Subcutaneous adipose tissue (tissue), 4 donors: Measurements from ENCODE around the gene DOK3. TPM values are rescaled to one million over a fixed set of nuclear protein-coding genes. Genes with fewer than 3 reads are reported as not detected.

Source experiments
- CTCF ChIP-seq: fragments of 450-650 bp; IDR thresholded peaks from one replicate; pipeline ENCODE4 v1.5.1; 2016; ENCODE audit warnings: low read depth, mild to moderate bottlenecking, control low read depth, antibody characterized with exemption, moderate library complexity
- total RNA-seq, 4 donors: library from RNA; depleted of rRNA; stranded (reverse); fragments of >200 nt; gene quantifications; one replicate each; pipeline ENCODE4 v1.1.0, GENCODE V29; 2016

Gene DOK3
- total RNA-seq, 4 donors from 2014 or later: 8.5 to 20.6 (median 11.0) TPM

GRCh38 chr5:177516601-177517568 is 7.3 kb upstream of the DOK3 start, which contains the start of gene DDX41:
Gene DDX41 (minus strand): TSS chr5:177516961. CDS start chr5:177516945, 16 bp downstream.
- no peak for TF ChIP-seq CTCF

- TF ChIP-seq CTCF: no peak
These were observed 6.0 kb upstream of the DOK3 start for GRCh38 chr5:177515580-177515979.

- TF ChIP-seq CTCF: no peak
These were observed 4.9 kb upstream of the DOK3 start for GRCh38 chr5:177514541-177514940.

DNA sequence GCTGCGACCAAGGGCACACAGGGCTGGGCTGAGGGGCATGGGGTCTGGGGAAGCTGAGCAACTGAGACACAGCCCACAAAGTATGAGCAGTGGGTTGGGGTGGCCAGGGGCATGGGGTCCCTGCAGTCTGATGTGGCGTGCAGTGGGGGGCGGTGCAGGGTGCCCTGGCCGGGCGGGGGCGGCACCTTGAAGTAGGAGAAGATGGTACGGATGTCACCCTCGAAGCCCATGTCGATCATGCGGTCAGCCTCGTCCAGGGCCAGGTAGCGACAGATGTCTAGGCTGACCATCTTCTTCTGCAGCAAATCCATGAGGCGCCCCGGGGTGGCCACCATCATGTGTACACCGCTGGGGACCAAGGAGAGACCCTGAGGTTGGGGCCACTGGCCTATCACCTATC is 3.9 kb upstream of the DOK3 start:
- no peak for TF ChIP-seq CTCF

DNA sequence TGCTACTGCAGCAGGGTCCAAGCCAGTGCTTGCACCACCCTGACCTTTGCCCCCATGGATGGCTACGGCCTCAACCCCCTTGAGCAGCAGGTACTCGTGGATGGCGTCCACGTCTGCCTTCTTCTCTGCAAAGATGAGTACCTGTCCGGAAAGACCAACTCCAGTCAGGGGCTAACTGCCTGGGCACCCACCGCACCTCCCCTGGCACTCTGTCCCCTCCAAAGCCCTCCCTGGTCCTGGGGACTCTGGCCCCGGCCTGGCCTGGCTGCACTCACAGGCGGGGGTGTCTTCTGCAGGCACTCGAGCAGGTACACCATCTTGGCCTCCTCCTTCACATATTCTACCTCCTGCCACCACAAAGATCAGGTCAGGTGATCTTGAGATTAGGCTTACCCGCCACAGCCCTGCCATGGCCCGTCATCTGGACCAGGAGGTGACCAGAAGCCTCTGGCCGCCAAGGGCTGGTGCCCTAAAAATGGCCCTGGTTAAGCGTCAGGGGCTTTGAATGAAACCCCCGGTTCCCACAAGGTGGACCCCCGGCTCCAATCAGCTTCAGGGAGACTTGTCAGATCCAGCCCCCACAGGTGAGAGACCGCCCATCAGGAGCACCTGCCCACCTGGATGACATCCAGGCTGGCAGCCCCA is 3.2 kb upstream of the DOK3 start:
- TF ChIP-seq CTCF: no peak

DNA sequence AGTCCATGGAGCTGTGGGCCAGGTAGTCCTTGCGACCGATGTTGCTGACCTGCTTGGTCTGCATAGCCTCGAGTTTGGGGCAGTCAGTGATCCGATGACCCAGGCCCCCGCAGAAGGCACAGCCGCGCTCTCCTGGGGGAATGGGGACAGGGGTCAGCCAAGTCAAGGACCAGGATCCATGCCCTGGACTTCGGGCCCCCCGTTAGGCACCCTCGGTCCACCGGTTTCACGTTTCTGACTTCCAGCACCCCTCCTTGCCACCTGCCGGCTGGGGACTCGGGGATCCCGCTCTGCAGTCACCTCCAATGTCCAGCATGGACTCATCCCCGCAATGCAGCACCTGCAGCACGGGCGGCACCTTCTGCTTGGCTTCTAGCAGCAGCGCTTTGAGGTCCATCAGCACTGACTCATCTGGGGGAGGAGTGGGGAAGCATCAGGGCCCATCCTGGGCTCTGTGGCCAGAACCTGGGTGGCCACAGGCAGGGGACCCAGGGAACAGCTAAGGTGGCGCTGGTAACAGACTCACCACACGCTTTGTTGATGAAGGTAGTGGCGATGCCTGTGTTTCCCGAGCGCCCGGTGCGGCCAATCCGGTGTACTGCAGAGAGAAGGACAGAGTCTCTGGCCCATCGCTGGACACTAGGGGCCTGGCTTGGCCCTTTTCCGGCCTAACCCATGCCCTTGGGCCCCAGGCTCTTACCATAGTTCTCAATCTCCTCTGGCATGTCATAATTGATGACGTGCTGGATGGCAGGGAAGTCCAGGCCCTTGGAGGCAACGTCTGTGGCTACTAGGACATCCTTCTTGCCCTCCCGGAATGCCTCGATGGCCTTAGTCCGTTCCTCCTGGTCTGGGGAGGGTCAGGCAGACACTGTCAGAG is 2.4 kb upstream of the DOK3 start:
- no peak for TF ChIP-seq CTCF
